Body of pancreas (tissue), 4 donors: ENCODE data around the gene CLDN22. TPM values are rescaled to one million over a fixed set of nuclear protein-coding genes. Genes with fewer than 3 reads are reported as not detected.

Source experiments
- ATAC-seq: fragments of 150-250 bp; one replicate; pipeline ENCODE4 v1.9.1; 2016
- DNase-seq, 4 donors: peaks; one replicate each; pipeline ENCODE4 v3.0.0-alpha.2; 2019
- H3K27ac ChIP-seq, 4 donors: fragments of 200-600 bp; sonication (generic); 1 replicate in 3 of 4; 2 replicates in 1 of 4; pipeline versions ENCODE4 v1.5.1 to v1.6.1; 2016 to 2019; ENCODE audit warnings: mild to moderate bottlenecking in 1 of 4, mixed read lengths in 1 of 4, moderate library complexity in 1 of 4
- H3K27me3 ChIP-seq, 2 donors: fragments of 200-600 bp; sonication (generic); one replicate each; pipeline ENCODE4 v1.6.0; 2016; ENCODE audit warnings: mild to moderate bottlenecking in 1 of 2
- H3K36me3 ChIP-seq, 2 donors: fragments of 200-600 bp; sonication (generic); replicated peaks in 1 of 2; 2 replicates each; pipeline ENCODE4 v1.5.1; 2016; ENCODE audit warnings: low read depth in 2 of 2; ENCODE audit not compliant: insufficient read depth in 1 of 2
- H3K4me1 ChIP-seq: fragments of 200-600 bp; sonication (generic); one replicate; pipeline ENCODE4 v1.6.0; 2016
- H3K4me3 ChIP-seq, 2 donors: fragments of 200-600 bp; sonication (generic); 1 replicate in 1 of 2; 2 replicates in 1 of 2; pipeline ENCODE4 v1.5.1; 2016 to 2019
- H3K9me3 ChIP-seq, 3 donors: fragments of 200-600 bp; sonication (generic); 1 replicate in 2 of 3; 2 replicates in 1 of 3; pipeline ENCODE4 v1.5.1; 2016
- POLR2A ChIP-seq, 3 donors: fragments of 450-650 bp; IDR thresholded peaks; one replicate each; pipeline ENCODE4 v1.6.1; 2016; ENCODE audit warnings: antibody characterized with exemption in 3 of 3, mild to moderate bottlenecking in 2 of 3
- WGBS, 2 donors: methylation state at CpG; one replicate each; pipeline ENCODE4 v1.1.5; 2017; 5-methylcytosine and 5-hydroxymethylcytosine counted together
- intact Hi-C: fragments of 100-400 bp; cut with DNase I; formaldehyde crosslinking; loops from one replicate; pipeline ENCODE4 v1.15.1; 2023
- total RNA-seq, 2 donors: library from RNA; depleted of rRNA; stranded (reverse); fragments of >200 nt; gene quantifications; one replicate each; pipeline ENCODE4 v1.1.0, GENCODE V29; 2016
- TF ChIP-seq, protein P1 (sequence below), 7 experiments: fragments of 450-650 bp in 4 of 7; fragments of 200-600 bp in 3 of 7; sonication (generic) in 3 of 7; IDR thresholded peaks; one replicate each; pipeline ENCODE4 v1.5.1; 2016 to 2019; ENCODE audit warnings: antibody characterized with exemption in 7 of 7

CLDN22 gene
- total RNA-seq, 2 donors from 2014 or later: not detected

DNA sequence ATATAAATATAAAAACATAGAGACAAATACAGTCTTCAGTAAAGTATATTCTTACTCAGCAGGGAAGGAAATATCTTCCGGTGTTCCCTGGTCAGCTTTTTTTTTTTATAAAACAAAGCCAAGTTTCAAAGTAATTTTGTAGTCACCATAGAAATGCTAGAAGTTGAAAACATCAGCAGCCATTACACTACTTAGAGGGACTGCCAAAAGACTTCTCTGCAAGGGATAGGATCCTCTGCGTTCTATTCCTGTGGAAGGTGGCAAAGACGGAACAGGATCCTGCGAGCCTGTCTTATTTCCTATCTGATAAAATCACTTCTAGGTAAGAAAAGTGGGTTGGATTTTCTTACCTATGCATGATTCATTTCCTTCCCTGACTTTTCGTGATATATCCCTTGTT, 19.4 kb downstream of the CLDN22 start:
- no peak for TF ChIP-seq POLR2A (IDR thresholded peaks at IDR 0.05)
- TF ChIP-seq, protein P1, sequence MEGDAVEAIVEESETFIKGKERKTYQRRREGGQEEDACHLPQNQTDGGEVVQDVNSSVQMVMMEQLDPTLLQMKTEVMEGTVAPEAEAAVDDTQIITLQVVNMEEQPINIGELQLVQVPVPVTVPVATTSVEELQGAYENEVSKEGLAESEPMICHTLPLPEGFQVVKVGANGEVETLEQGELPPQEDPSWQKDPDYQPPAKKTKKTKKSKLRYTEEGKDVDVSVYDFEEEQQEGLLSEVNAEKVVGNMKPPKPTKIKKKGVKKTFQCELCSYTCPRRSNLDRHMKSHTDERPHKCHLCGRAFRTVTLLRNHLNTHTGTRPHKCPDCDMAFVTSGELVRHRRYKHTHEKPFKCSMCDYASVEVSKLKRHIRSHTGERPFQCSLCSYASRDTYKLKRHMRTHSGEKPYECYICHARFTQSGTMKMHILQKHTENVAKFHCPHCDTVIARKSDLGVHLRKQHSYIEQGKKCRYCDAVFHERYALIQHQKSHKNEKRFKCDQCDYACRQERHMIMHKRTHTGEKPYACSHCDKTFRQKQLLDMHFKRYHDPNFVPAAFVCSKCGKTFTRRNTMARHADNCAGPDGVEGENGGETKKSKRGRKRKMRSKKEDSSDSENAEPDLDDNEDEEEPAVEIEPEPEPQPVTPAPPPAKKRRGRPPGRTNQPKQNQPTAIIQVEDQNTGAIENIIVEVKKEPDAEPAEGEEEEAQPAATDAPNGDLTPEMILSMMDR (IDR thresholded peaks at IDR 0.05): no peak
- H3K27ac ChIP-seq: no peak overlapping the region
- DNase-seq (no peak), ATAC-seq (no peak)
- H3K4me3 ChIP-seq: no peak overlapping the region
- no peaks in the 10 kb centered on the region for H3K4me1 ChIP-seq
- 75 to 80% methylated on average over 5 of the region's 5 CpGs for WGBS, 2 donors
- intact Hi-C loops: no loop called here
- no peaks in the 10 kb centered on the region for H3K36me3 ChIP-seq
- no peaks in the 10 kb centered on the region for H3K27me3 ChIP-seq
- H3K9me3 ChIP-seq: no peaks in the 10 kb centered on the region

DNA sequence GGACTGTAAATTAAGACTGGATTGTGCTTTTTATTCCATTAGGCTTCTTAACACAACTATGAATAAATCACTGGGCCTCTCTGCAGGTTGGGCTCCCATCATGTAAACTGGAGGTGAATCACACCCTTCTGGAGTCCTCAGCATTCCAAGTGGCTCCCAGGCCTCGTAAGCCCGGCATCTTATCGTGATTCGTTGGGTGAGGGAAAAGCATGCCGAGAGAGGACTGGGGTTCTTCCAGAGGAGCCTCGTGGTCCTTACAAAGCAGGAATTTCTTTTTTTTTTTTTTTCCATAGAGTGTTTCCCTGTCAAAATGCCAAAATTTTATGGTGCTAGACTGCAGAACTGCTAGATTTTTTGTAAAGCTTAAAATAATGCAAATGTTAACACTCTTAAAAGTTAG, 20.0 kb downstream of the CLDN22 start:
- WGBS, 2 donors: 81 to 88% methylated on average over 6 of the region's 6 CpGs
- ATAC-seq (no peak), DNase-seq (no peak)
- no peaks in the 10 kb centered on the region for H3K9me3 ChIP-seq
- TF ChIP-seq, protein P1 (IDR thresholded peaks at IDR 0.05): no peak
- TF ChIP-seq POLR2A (IDR thresholded peaks at IDR 0.05): no peak
- no peaks in the 10 kb centered on the region for H3K27me3 ChIP-seq
- intact Hi-C loops: no loop called here
- no peak overlapping the region for H3K4me3 ChIP-seq
- no peaks in the 10 kb centered on the region for H3K4me1 ChIP-seq
- no peak overlapping the region for H3K27ac ChIP-seq
- H3K36me3 ChIP-seq: no peaks in the 10 kb centered on the region

DNA sequence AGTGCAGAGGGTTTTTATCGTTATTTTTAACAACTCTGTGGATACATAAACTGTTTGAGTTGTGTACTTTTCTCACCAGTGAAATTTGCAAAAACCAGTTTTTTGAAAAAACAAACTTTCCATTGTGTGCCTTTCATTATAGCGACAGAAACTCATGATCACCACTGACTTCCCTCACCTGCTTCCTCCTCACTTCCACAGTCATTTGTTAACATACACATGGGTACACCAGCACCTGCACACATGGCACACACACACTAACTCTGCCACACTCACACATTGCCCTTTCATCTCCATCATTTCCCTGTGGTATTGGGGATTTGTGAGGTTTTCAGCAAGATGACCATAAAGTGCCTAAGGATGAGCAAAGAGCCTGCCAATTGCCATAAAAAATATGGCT, 20.6 kb downstream of the CLDN22 start:
- intact Hi-C loops: no loop called here

DNA sequence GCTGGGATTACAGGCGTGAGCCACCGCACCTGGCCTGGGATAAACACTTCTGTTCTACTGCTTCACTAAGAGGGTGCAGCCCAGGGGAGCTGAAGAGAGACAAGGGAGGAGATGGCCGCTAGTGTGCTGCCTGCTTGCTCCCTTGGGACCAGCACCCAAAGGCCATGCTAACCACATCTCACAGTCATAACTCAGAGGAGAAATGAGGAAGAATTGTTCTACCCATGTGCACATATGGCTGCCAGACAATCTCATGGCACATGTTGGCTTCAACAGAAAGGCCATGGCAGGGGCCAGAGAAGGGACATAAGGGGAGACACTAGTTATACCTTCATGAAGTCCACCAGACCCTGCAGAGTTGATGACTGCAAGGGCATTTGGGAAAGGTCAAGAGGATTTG, 22.4 kb downstream of the CLDN22 start:
- no peaks in the 10 kb centered on the region for H3K4me1 ChIP-seq
- ATAC-seq: no peak

More for the DNA sequence above, 20.6 kb downstream of the CLDN22 start:
- WGBS, 2 donors: 78 to 87% methylated on average over 2 of the region's 2 CpGs
- H3K27me3 ChIP-seq: no peaks in the 10 kb centered on the region
- no peak overlapping the region for H3K27ac ChIP-seq
- ATAC-seq (no peak), DNase-seq (no peak)
- no peaks in the 10 kb centered on the region for H3K36me3 ChIP-seq
- no peaks in the 10 kb centered on the region for H3K4me1 ChIP-seq
- no peak overlapping the region for H3K4me3 ChIP-seq
- TF ChIP-seq, protein P1 (IDR thresholded peaks at IDR 0.05): no peak
- TF ChIP-seq POLR2A (IDR thresholded peaks at IDR 0.05): no peak
- H3K9me3 ChIP-seq: no peaks in the 10 kb centered on the region

DNA sequence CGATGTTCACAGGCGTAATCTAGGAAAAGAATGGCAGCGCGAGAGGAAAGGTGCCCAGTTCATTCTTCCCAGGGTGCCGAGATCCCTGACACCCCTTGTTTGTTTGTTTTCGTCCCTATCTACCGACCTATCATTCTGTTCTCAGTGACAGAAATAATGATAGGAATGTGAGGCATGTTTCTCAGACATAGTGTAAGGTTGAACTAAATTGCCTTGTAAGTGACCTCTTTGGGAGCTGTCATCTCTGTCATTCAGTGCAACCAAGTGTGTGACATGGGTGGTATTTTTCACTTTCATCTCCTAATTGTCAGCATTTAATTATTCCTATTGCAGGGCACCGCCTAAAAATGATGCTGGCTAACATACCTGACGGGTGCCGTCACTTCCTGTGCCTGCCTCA, 24.4 kb downstream of the CLDN22 start:
- H3K4me3 ChIP-seq: no peak overlapping the region
- WGBS, 2 donors: 81% methylated on average over 10 of the region's 10 CpGs
- H3K4me1 ChIP-seq: no peaks in the 10 kb centered on the region
- no peak for DNase-seq
- H3K27ac ChIP-seq: no peak overlapping the region
- ATAC-seq: no peak
- H3K36me3 ChIP-seq: peaks cover 0 to 2% of the 10 kb centered on the region in 2 donors
- no peaks in the 10 kb centered on the region for H3K9me3 ChIP-seq
- TF ChIP-seq, protein P1 (IDR thresholded peaks at IDR 0.05): no peak
- TF ChIP-seq POLR2A (IDR thresholded peaks at IDR 0.05): no peak
- H3K27me3 ChIP-seq: no peaks in the 10 kb centered on the region
- intact Hi-C loops: no loop called here

More for the DNA sequence above, 22.4 kb downstream of the CLDN22 start:
- Histone ChIP-seq H3K27me3 (no peaks in the 10 kb centered on the region), H3K36me3 (no peaks in the 10 kb centered on the region), H3K9me3 (no peaks in the 10 kb centered on the region), H3K4me3 (no peak overlapping the region), H3K27ac (no peak overlapping the region)
- no peak for DNase-seq
- TF ChIP-seq, protein P1 (IDR thresholded peaks at IDR 0.05): no peak
- TF ChIP-seq POLR2A (IDR thresholded peaks at IDR 0.05): no peak
- WGBS, 2 donors: 88 to 96% methylated on average over 3 of the region's 3 CpGs
- intact Hi-C loops: no loop called here
